ENCODE results near the gene ADCY9. TPM values are rescaled to one million over a fixed set of nuclear protein-coding genes. Genes with fewer than 3 reads are reported as not detected.

Gene ADCY9
- total RNA-seq, 2 experiments from 2014 or later, result 7.1 to 7.4 TPM

GRCh38 chr16:4034963-4035362, 81.3 kb downstream of the ADCY9 start:
- no peak overlapping the region for H3K27ac Mint-ChIP-seq
- ChIA-PET POLR2A (no interaction called here), CTCF (no interaction called here)
- no peaks in the 10 kb centered on the region for H3K4me1 ChIP-seq (ENCODE audit: insufficient read depth, low read length)
- no peaks in the 10 kb centered on the region for H3K27me3 Mint-ChIP-seq
- ATAC-seq (ENCODE audit: poor library complexity) (no peak), DNase-seq (no peak)
- H3K27me3 ChIP-seq (ENCODE audit: control insufficient read depth in 1 of 2, insufficient read depth in 2 of 2, low read length in 2 of 2), result no peaks in the 10 kb centered on the region
- no peaks in the 10 kb centered on the region for H3K9me3 ChIP-seq (ENCODE audit: control insufficient read depth in 1 of 2, insufficient read depth in 1 of 2, low read length in 2 of 2)
- H3K9me3 Mint-ChIP-seq, result no peaks in the 10 kb centered on the region
- no peaks in the 10 kb centered on the region for H3K36me3 ChIP-seq (ENCODE audit: insufficient read depth, low read length)
- no peak overlapping the region for H3K4me3 Mint-ChIP-seq
- H3K4me3 ChIP-seq (ENCODE audit: low read length), result no peak overlapping the region
- TF ChIP-seq, protein P1, sequence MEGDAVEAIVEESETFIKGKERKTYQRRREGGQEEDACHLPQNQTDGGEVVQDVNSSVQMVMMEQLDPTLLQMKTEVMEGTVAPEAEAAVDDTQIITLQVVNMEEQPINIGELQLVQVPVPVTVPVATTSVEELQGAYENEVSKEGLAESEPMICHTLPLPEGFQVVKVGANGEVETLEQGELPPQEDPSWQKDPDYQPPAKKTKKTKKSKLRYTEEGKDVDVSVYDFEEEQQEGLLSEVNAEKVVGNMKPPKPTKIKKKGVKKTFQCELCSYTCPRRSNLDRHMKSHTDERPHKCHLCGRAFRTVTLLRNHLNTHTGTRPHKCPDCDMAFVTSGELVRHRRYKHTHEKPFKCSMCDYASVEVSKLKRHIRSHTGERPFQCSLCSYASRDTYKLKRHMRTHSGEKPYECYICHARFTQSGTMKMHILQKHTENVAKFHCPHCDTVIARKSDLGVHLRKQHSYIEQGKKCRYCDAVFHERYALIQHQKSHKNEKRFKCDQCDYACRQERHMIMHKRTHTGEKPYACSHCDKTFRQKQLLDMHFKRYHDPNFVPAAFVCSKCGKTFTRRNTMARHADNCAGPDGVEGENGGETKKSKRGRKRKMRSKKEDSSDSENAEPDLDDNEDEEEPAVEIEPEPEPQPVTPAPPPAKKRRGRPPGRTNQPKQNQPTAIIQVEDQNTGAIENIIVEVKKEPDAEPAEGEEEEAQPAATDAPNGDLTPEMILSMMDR (IDR thresholded peaks at IDR 0.05), result no peak
- intact Hi-C loops (cut with DNase I, micrococcal nuclease), result no loop called here
- no peak overlapping the region for H3K27ac ChIP-seq (ENCODE audit: low read depth in 1 of 2, low read length in 2 of 2)
- H3K36me3 Mint-ChIP-seq (ENCODE audit: low read depth), result no peaks in the 10 kb centered on the region
- H3K4me1 Mint-ChIP-seq (ENCODE audit: low read depth), result peaks cover 19% of the 10 kb centered on the region

DNA sequence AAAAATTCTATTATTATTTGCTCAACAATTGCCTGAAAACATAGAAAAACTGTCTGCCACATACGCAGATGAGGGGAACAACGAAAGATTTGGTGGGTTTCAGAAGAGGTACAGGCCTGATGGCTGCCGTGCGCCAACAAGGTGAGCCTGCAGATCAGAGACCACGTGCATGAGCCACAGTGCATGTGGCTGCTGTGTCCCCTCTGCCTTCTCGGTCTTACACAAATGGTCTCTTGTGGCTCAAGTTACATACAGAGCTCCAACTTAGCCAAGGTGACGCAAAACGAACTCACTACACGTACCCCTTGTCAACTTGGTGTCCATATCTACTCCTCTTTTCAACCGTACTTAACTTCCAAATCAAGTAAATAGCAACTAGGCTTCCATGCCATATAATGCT, 82.3 kb downstream of the ADCY9 start:
- Mint-ChIP-seq H3K9me3 (no peaks in the 10 kb centered on the region), H3K4me3 (no peak overlapping the region), H3K27me3 (no peaks in the 10 kb centered on the region), H3K4me1 (ENCODE audit: low read depth) (peaks cover 19% of the 10 kb centered on the region), H3K27ac (no peak overlapping the region), H3K36me3 (ENCODE audit: low read depth) (no peaks in the 10 kb centered on the region)
- ChIA-PET POLR2A (no interaction called here), CTCF (no interaction called here)
- Histone ChIP-seq H3K27ac (ENCODE audit: low read depth in 1 of 2, low read length in 2 of 2) (no peak overlapping the region), H3K4me1 (ENCODE audit: insufficient read depth, low read length) (no peaks in the 10 kb centered on the region), H3K27me3 (ENCODE audit: control insufficient read depth in 1 of 2, insufficient read depth in 2 of 2, low read length in 2 of 2) (no peaks in the 10 kb centered on the region), H3K9me3 (ENCODE audit: control insufficient read depth in 1 of 2, insufficient read depth in 1 of 2, low read length in 2 of 2) (no peaks in the 10 kb centered on the region), H3K4me3 (ENCODE audit: low read length) (no peak overlapping the region), H3K36me3 (ENCODE audit: insufficient read depth, low read length) (no peaks in the 10 kb centered on the region)
- intact Hi-C loops (cut with DNase I, micrococcal nuclease), result no loop called here
- TF ChIP-seq, protein P1 (IDR thresholded peaks at IDR 0.05), result no peak
- no peak for DNase-seq
- ATAC-seq (ENCODE audit: poor library complexity), result no peak

DNA sequence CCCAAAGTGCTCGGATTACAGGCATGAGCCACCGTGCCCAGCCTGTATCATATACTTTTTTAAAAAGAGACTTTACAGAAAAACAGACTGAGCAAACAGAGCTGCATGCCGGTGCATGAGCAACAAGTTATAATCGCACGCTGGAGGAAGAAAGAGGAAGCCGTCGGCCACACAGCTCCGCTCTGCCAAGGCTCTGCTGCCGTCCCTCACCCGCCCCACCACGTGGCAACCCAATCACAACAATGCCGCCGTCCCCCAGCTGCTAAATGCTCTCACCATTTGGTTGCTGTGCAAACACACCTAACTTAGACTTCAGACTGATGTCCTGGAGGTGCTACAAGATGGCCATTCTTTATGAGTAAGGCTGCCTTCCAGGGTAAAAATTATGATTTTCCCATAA, 83.5 kb downstream of the ADCY9 start:
- H3K9me3 ChIP-seq (ENCODE audit: control insufficient read depth in 1 of 2, insufficient read depth in 1 of 2, low read length in 2 of 2), result no peaks in the 10 kb centered on the region
- no peak overlapping the region for H3K4me3 Mint-ChIP-seq
- no peak for ATAC-seq (ENCODE audit: poor library complexity)
- H3K27me3 ChIP-seq (ENCODE audit: control insufficient read depth in 1 of 2, insufficient read depth in 2 of 2, low read length in 2 of 2), result no peaks in the 10 kb centered on the region
- H3K4me1 Mint-ChIP-seq (ENCODE audit: low read depth), result peaks cover 19% of the 10 kb centered on the region
- no peaks in the 10 kb centered on the region for H3K36me3 ChIP-seq (ENCODE audit: insufficient read depth, low read length)
- intact Hi-C loops (cut with DNase I, micrococcal nuclease), result no loop called here
- no peak overlapping the region for H3K4me3 ChIP-seq (ENCODE audit: low read length)
- peak in 4 of 14 experiments; percentile 10 to 51 (median 40) for DNase-seq
- no peak overlapping the region for H3K27ac ChIP-seq (ENCODE audit: low read depth in 1 of 2, low read length in 2 of 2)
- ChIA-PET POLR2A (no interaction called here), CTCF (no interaction called here)
- no peaks in the 10 kb centered on the region for H3K9me3 Mint-ChIP-seq
- H3K27me3 Mint-ChIP-seq, result no peaks in the 10 kb centered on the region
- no peaks in the 10 kb centered on the region for H3K36me3 Mint-ChIP-seq (ENCODE audit: low read depth)
- no peaks in the 10 kb centered on the region for H3K4me1 ChIP-seq (ENCODE audit: insufficient read depth, low read length)
- TF ChIP-seq, protein P1 (IDR thresholded peaks at IDR 0.05), result no peak
- no peak overlapping the region for H3K27ac Mint-ChIP-seq
